Neural progenitor cell (in vitro differentiated cells): ENCODE measurements around the gene MLYCD. TPM values are rescaled to one million over a fixed set of nuclear protein-coding genes. Genes with fewer than 3 reads are reported as not detected.

Source experiments
- DNase-seq: peaks from one replicate; pipeline ENCODE4 v3.0.0-alpha.2; 2016; ENCODE audit warnings: low spot score
- H2AFZ ChIP-seq: fragments of 200-600 bp; sonication (generic); replicated peaks from 2 replicates; pipeline ENCODE4 v1.6.1; 2016; ENCODE audit warnings: antibody characterized with exemption
- H3F3A ChIP-seq: fragments of 200-600 bp; sonication (generic); 2 replicates; pipeline ENCODE4 v1.6.1; 2016; ENCODE audit warnings: antibody characterized with exemption, low read depth
- H3K27ac ChIP-seq: fragments of 200-600 bp; sonication (generic); 2 replicates; pipeline ENCODE4 v1.5.1; 2016; ENCODE audit warnings: mild to moderate bottlenecking
- H3K27me3 ChIP-seq: fragments of 200-600 bp; sonication (generic); 2 replicates; pipeline ENCODE4 v1.6.1; 2016; ENCODE audit warnings: mild to moderate bottlenecking, moderate library complexity
- H3K36me3 ChIP-seq: fragments of 200-600 bp; sonication (generic); 2 replicates; pipeline ENCODE4 v1.5.1; 2016
- H3K4me1 ChIP-seq: fragments of 200-600 bp; sonication (generic); 2 replicates; pipeline ENCODE4 v1.6.1; 2016; ENCODE audit warnings: mixed run types
- H3K4me2 ChIP-seq: fragments of 200-600 bp; sonication (generic); 2 replicates; pipeline ENCODE4 v1.6.1; 2016
- H3K4me3 ChIP-seq: fragments of 200-600 bp; sonication (generic); 2 replicates; pipeline ENCODE4 v1.5.1; 2016
- H3K79me2 ChIP-seq: fragments of 200-600 bp; sonication (generic); 2 replicates; pipeline ENCODE4 v1.6.1; 2016; ENCODE audit warnings: low read depth
- H3K9ac ChIP-seq: fragments of 200-600 bp; sonication (generic); 2 replicates; pipeline ENCODE4 v1.6.1; 2016
- H3K9me3 ChIP-seq: fragments of 200-600 bp; sonication (generic); 2 replicates; pipeline ENCODE4 v1.5.1; 2016; ENCODE audit warnings: low read depth
- H4K20me1 ChIP-seq: fragments of 200-600 bp; sonication (generic); 2 replicates; pipeline ENCODE4 v1.6.1; 2016; ENCODE audit warnings: low read depth
- H3K27ac Mint-ChIP-seq: 3 replicates; pipeline ENCODE4 v1.8.0; 2021; ENCODE audit warnings: mixed read lengths
- H3K27me3 Mint-ChIP-seq: 2 replicates; pipeline ENCODE4 v1.8.0; 2022; ENCODE audit warnings: low read depth, mild to moderate bottlenecking, inconsistent platforms, moderate library complexity, mixed read lengths; ENCODE audit not compliant: insufficient read depth
- H3K36me3 Mint-ChIP-seq: 3 replicates; pipeline ENCODE4 v1.8.0; 2021; ENCODE audit warnings: mixed read lengths
- H3K4me1 Mint-ChIP-seq: 3 replicates; pipeline ENCODE4 v1.8.0; 2021; ENCODE audit warnings: mixed read lengths
- H3K4me3 Mint-ChIP-seq: 3 replicates; pipeline ENCODE4 v1.8.0; 2021; ENCODE audit warnings: mild to moderate bottlenecking, moderate library complexity, mixed read lengths
- H3K9me3 Mint-ChIP-seq: 3 replicates; pipeline ENCODE4 v1.8.0; 2020; ENCODE audit warnings: mixed read lengths
- CTCF ChIP-seq: fragments of 200-600 bp; sonication (generic); IDR thresholded peaks from 2 replicates; pipeline ENCODE4 v1.5.1; 2017; ENCODE audit warnings: antibody characterized with exemption, mild to moderate bottlenecking
- EZH2 ChIP-seq: fragments of 200-600 bp; sonication (generic); IDR thresholded peaks from 2 replicates; pipeline ENCODE4 v1.6.1; 2017; ENCODE audit warnings: antibody characterized with exemption, mild to moderate bottlenecking, moderate library complexity
- EZH2phosphoT487 ChIP-seq: fragments of 200-600 bp; sonication (generic); IDR thresholded peaks from 2 replicates; pipeline ENCODE4 v1.6.1; 2017; ENCODE audit warnings: antibody characterized with exemption
- total RNA-seq: library from RNA; depleted of rRNA; stranded (reverse); fragments of >200 nt; gene quantifications from 2 replicates; pipeline ENCODE4 v1.2.3, GENCODE V29; 2015; ENCODE audit warnings: low replicate concordance

MLYCD gene
- total RNA-seq, 1 donor from 2014 or later: 2.5 TPM

DNA sequence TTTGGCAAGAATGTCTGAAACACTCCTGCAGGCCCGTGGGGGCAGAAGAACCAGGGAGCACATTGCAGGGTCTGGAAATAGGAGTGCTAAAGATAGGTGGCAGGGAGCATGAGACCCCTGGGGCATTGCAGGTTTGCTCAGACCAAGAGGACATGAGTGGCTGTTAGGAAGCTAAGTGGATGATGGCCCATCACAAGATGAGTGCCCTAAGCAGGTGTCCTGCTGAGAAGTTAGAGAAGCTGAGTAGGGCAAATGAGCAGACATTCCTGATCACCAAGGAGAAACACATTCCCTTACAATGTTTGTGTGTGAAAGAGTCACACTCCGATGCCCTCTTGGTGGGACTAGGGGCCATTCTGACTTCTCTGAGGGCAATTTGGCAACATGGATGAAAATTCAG lies 9.9 kb downstream of the MLYCD start:
- Histone ChIP-seq H3K27ac (no peak overlapping the region), H3K9me3 (no peaks in the 10 kb centered on the region), H3K27me3 (no peaks in the 10 kb centered on the region), H3K4me1 (peaks cover 31% of the 10 kb centered on the region), H3K4me2 (no peak overlapping the region), H3K9ac (no peak overlapping the region), H3K36me3 (no peaks in the 10 kb centered on the region), H3K4me3 (no peak overlapping the region), H4K20me1 (no peaks in the 10 kb centered on the region), H2AFZ (no peak overlapping the region), H3K79me2 (no peaks in the 10 kb centered on the region), H3F3A (peaks cover 25% of the 10 kb centered on the region)
- H3K4me1 Mint-ChIP-seq: peaks cover 61% of the 10 kb centered on the region
- no peak overlapping the region for H3K4me3 Mint-ChIP-seq
- peaks cover 4% of the 10 kb centered on the region for H3K27me3 Mint-ChIP-seq
- peak overlapping the region; percentile 90 for H3K27ac Mint-ChIP-seq
- DNase-seq: no peak
- H3K36me3 Mint-ChIP-seq: peaks cover 24% of the 10 kb centered on the region
- TF ChIP-seq EZH2 (no peak), EZH2phosphoT487 (no peak), CTCF (no peak)
- H3K9me3 Mint-ChIP-seq: no peaks in the 10 kb centered on the region

- Mint-ChIP-seq H3K9me3 (peaks cover 3% of the 10 kb centered on the region), H3K36me3 (peaks cover 36% of the 10 kb centered on the region), H3K27me3 (peaks cover 5% of the 10 kb centered on the region), H3K4me3 (no peak overlapping the region), H3K27ac (no peak overlapping the region), H3K4me1 (peaks cover 53% of the 10 kb centered on the region)
- H3K4me3 ChIP-seq: no peak overlapping the region
- no peak overlapping the region for H2AFZ ChIP-seq
- peak; percentile 73 for DNase-seq
- H3K4me1 ChIP-seq: peaks cover 31% of the 10 kb centered on the region
- peak overlapping the region; percentile 28 for H3K4me2 ChIP-seq
- no peaks in the 10 kb centered on the region for H4K20me1 ChIP-seq
- H3K9me3 ChIP-seq: no peaks in the 10 kb centered on the region
- peak overlapping the region; percentile 54 for H3K27ac ChIP-seq
- TF ChIP-seq CTCF (no peak), EZH2 (no peak), EZH2phosphoT487 (no peak)
- peaks cover 30% of the 10 kb centered on the region for H3F3A ChIP-seq
- no peaks in the 10 kb centered on the region for H3K79me2 ChIP-seq
- H3K36me3 ChIP-seq: no peaks in the 10 kb centered on the region
- H3K9ac ChIP-seq: no peak overlapping the region
- H3K27me3 ChIP-seq: no peaks in the 10 kb centered on the region
Observed at GRCh38 chr16:83911290-83911689, 12.4 kb downstream of the MLYCD start.

DNA sequence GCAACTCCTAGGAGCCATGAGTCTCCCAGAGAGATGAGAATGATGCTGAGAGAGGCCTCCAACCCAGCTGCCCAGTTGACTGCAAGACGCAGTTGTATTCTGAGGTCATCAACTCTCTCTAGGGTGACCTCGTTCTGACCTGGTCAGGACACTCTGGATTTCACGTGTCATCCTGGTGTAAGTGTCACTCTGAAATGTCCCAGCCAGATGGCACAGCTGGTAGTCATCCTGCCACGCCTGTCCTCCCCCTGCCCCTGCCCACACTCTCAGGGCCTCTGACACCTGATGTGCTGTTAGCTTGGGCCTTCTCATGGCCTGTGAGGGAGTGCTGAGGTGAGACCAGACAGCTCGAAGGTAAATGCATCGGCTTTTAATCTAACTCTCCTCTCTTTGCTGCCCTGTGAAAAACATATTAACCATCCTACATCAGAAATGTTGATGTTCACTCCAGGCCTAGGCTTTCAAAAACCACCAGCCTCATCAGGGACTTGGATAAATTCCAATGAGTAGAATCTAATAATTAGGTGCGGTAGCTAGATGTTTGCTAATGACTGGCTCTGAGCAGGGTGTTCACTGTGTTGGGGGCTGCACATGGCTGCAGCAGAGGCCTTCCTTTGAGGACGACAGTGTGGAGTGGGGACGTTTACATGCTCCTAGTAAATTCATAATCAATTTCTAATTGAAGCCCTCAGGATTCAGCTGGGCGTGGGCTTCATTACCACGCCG lies 13.8 kb downstream of the MLYCD start:
- Mint-ChIP-seq H3K4me1 (peaks cover 39% of the 10 kb centered on the region), H3K27me3 (peaks cover 5% of the 10 kb centered on the region), H3K36me3 (peaks cover 45% of the 10 kb centered on the region), H3K4me3 (no peak overlapping the region), H3K27ac (peak overlapping the region; percentile 94), H3K9me3 (peaks cover 3% of the 10 kb centered on the region)
- DNase-seq: no peak
- TF ChIP-seq EZH2phosphoT487 (no peak), EZH2 (no peak)
- Histone ChIP-seq H4K20me1 (no peaks in the 10 kb centered on the region), H3K27ac (peak overlapping the region; percentile 53), H3K4me2 (peak overlapping the region; percentile 6), H3K9ac (no peak overlapping the region), H3K27me3 (no peaks in the 10 kb centered on the region), H3K9me3 (no peaks in the 10 kb centered on the region), H3K4me3 (no peak overlapping the region), H3K79me2 (no peaks in the 10 kb centered on the region), H3K4me1 (peaks cover 26% of the 10 kb centered on the region), H2AFZ (no peak overlapping the region), H3K36me3 (no peaks in the 10 kb centered on the region), H3F3A (peaks cover 30% of the 10 kb centered on the region)

DNA sequence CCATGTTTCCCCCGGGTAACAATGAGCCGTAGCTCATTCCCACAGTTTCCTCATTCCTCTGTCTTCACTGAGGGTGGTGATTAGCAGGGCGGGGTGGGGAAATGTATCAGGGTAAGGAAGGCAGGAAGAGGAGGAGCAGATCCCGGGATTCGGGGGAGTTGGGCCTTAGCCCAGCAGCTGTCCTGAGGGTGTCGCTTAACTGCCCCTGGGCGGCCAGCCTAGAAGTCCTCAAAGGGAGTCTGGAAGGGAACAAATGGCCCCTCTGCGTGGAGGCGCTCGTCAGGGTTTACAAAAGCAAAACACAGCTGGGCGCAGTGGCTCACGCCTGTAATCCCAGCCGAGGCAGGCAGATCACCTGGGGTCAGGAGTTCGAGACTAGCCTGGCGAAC lies 14.3 kb downstream of the MLYCD start:
- Histone ChIP-seq H3K9me3 (no peaks in the 10 kb centered on the region), H3K9ac (no peak overlapping the region), H3K27me3 (no peaks in the 10 kb centered on the region), H4K20me1 (no peaks in the 10 kb centered on the region), H2AFZ (no peak overlapping the region), H3K27ac (peak overlapping the region; percentile 53), H3K4me1 (peaks cover 26% of the 10 kb centered on the region), H3K36me3 (no peaks in the 10 kb centered on the region), H3K4me3 (no peak overlapping the region), H3K4me2 (peak overlapping the region; percentile 6), H3F3A (peaks cover 30% of the 10 kb centered on the region), H3K79me2 (no peaks in the 10 kb centered on the region)
- peak; percentile 41 for DNase-seq
- TF ChIP-seq EZH2: no peak
- TF ChIP-seq EZH2phosphoT487: no peak
- TF ChIP-seq CTCF: no peak
- no peak overlapping the region for H3K4me3 Mint-ChIP-seq
- H3K36me3 Mint-ChIP-seq: peaks cover 50% of the 10 kb centered on the region
- peaks cover 35% of the 10 kb centered on the region for H3K4me1 Mint-ChIP-seq
- peaks cover 3% of the 10 kb centered on the region for H3K9me3 Mint-ChIP-seq
- H3K27me3 Mint-ChIP-seq: peaks cover 5% of the 10 kb centered on the region
- H3K27ac Mint-ChIP-seq: peak overlapping the region; percentile 44
